ENCODE measurements around the gene SPATA16.

GRCh38 chr3:173096140-173096539 is 44.9 kb downstream of the SPATA16 start:
- TF ChIP-seq CTCF (IDR thresholded peaks at IDR 0.05) = no peak
- no peak for TF ChIP-seq POLR2A (IDR thresholded peaks at IDR 0.05)
